ENCODE results near the gene TTC13.
"Not testable (repeated sequence)": the region's sequence is repeated elsewhere in the genome, so short reads cannot be mapped to it uniquely, and the experiment has no call there.

TTC13 gene

GRCh38 chr1:230994860-230995259 is 16.2 kb upstream of the TTC13 start:
- no peak for TF ChIP-seq CTCF (IDR thresholded peaks at IDR 0.05; ENCODE audit: insufficient read depth, low read length, missing control alignments)
- CTCF ChIA-PET = no interaction called here
- no peak for DNase-seq (ENCODE audit: low read depth, low spot score)
- POLR2A ChIA-PET = no interaction called here
- H3K4me3 ChIP-seq (ENCODE audit: low read depth, low read length) = no peak overlapping the region

- ChIA-PET CTCF (no interaction called here), POLR2A (no interaction called here)
- TF ChIP-seq CTCF (IDR thresholded peaks at IDR 0.05; ENCODE audit: insufficient read depth, low read length, missing control alignments) = no peak
- H3K4me3 ChIP-seq (ENCODE audit: low read depth, low read length) = no peak overlapping the region
- no peak for DNase-seq (ENCODE audit: low read depth, low spot score)
These were observed 13.6 kb upstream of the TTC13 start for GRCh38 chr1:230992100-230992774.

- H3K4me3 ChIP-seq (ENCODE audit: low read depth, low read length) = no peak overlapping the region
- CTCF ChIA-PET = interaction anchor here (0.9 to 2.5 kb wide), 4 partner anchors 11 to 200 kb away, joined by 3 to 10 read pairs (median 4); no protein-coding TSS in a partner anchor
- POLR2A ChIA-PET = interaction anchor here (0.7 kb wide), 2 partner anchors 9 to 152 kb away, joined by 3 read pairs; partner anchors contain the start of genes ARV1 and TTC13
- no peak for TF ChIP-seq CTCF (IDR thresholded peaks at IDR 0.05; ENCODE audit: insufficient read depth, low read length, missing control alignments)
- no peak for DNase-seq (ENCODE audit: low read depth, low spot score)
These were observed 8.8 kb upstream of the TTC13 start for GRCh38 chr1:230987448-230987847.

GRCh38 chr1:230986976-230987375 is 8.3 kb upstream of the TTC13 start:
- ChIA-PET POLR2A (interaction anchor here (0.7 kb wide), 1 partner anchor 8 kb away, joined by 3 read pairs; the partner anchor contains the start of genes ARV1 and TTC13), CTCF (interaction anchor here (1.4 to 2.5 kb wide), 3 partner anchors 12 to 220 kb away, joined by 3 to 10 read pairs (median 3); no protein-coding TSS in a partner anchor)
- peak; percentile 23 for DNase-seq (ENCODE audit: low read depth, low spot score)

GRCh38 chr1:230985711-230986110 is 7.0 kb upstream of the TTC13 start:
- no peak for DNase-seq (ENCODE audit: low read depth, low spot score)
- CTCF ChIA-PET = interaction anchor here (1.5 kb wide), 1 partner anchor 221 kb away, joined by 3 read pairs; no protein-coding TSS in a partner anchor
- POLR2A ChIA-PET = no interaction called here
- H3K4me3 ChIP-seq (ENCODE audit: low read depth, low read length) = no peak overlapping the region
- TF ChIP-seq CTCF (IDR thresholded peaks at IDR 0.05; ENCODE audit: insufficient read depth, low read length, missing control alignments) = no peak

More at GRCh38 chr1:230986976-230987375, 8.3 kb upstream of the TTC13 start:
- TF ChIP-seq CTCF (IDR thresholded peaks at IDR 0.05; ENCODE audit: insufficient read depth, low read length, missing control alignments) = no peak
- H3K4me3 ChIP-seq (ENCODE audit: low read depth, low read length) = no peak overlapping the region

GRCh38 chr1:230984622-230985515 is 6.2 kb upstream of the TTC13 start:
- DNase-seq (ENCODE audit: low read depth, low spot score); POLR2A ChIA-PET; CTCF ChIA-PET; H3K4me3 ChIP-seq (ENCODE audit: low read depth, low read length): not testable (repeated sequence)

Data from AG04449 (cell line).